HepG2 (cell line): ENCODE data around the gene SUV39H2. TPM values are rescaled to one million over a fixed set of nuclear protein-coding genes. Genes with fewer than 3 reads are reported as not detected.

Experiments used
- ARID4A ChIP-seq: sonication (generic); formaldehyde crosslinking; IDR thresholded peaks from 2 replicates; pipeline ENCODE4 v1.5.0; 2020; ENCODE audit warnings: mild to moderate bottlenecking, missing genetic modification reagents, borderline replicate concordance
- BCL6 ChIP-seq: IDR thresholded peaks from 2 replicates; pipeline ENCODE4 v1.6.1; 2016; ENCODE audit warnings: missing genetic modification reagents, missing compliant biosample characterization
- CBX5 ChIP-seq: sonication (generic); formaldehyde crosslinking; IDR thresholded peaks from 2 replicates; pipeline ENCODE4 v1.4.0; 2020; ENCODE audit warnings: missing genetic modification reagents, borderline replicate concordance
- CEBPB ChIP-seq: IDR thresholded peaks from 2 replicates; pipeline ENCODE4 v1.6.1; 2011; ENCODE audit warnings: low read depth, low read length, improper control_type of control experiment, borderline replicate concordance
- CHCHD3 ChIP-seq: sonication (generic); formaldehyde crosslinking; IDR thresholded peaks from 2 replicates; pipeline ENCODE4 v1.8.0; 2022; ENCODE audit warnings: mild to moderate bottlenecking, missing genetic modification reagents, moderate library complexity
- HNF4G ChIP-seq, 2 experiments: sonication (generic) in 1 of 2; formaldehyde crosslinking in 1 of 2; IDR thresholded peaks; 2 replicates each; pipeline versions ENCODE4 v1.4.0 to v1.6.1; 2011 to 2020; ENCODE audit warnings: borderline replicate concordance in 2 of 2, low read depth in 2 of 2, mild to moderate bottlenecking in 2 of 2, low read length in 1 of 2, missing genetic modification reagents in 1 of 2, moderate library complexity in 1 of 2
- KAT7 ChIP-seq: IDR thresholded peaks from 2 replicates; pipeline ENCODE4 v1.6.1; 2018; ENCODE audit warnings: borderline replicate concordance, missing compliant biosample characterization
- KDM4B ChIP-seq: sonication (generic); formaldehyde crosslinking; IDR thresholded peaks from 2 replicates; pipeline ENCODE4 v1.4.0; 2020; ENCODE audit warnings: missing genetic modification reagents
- KDM5B ChIP-seq: sonication (generic); formaldehyde crosslinking; IDR thresholded peaks from 2 replicates; pipeline ENCODE4 v1.4.0; 2020; ENCODE audit warnings: missing genetic modification reagents, mild to moderate bottlenecking, borderline replicate concordance
- MTA1 ChIP-seq: sonication (generic); formaldehyde crosslinking; IDR thresholded peaks from 2 replicates; pipeline ENCODE4 v1.4.0; 2020; ENCODE audit warnings: missing genetic modification reagents, mild to moderate bottlenecking, borderline replicate concordance
- NR2F1 ChIP-seq, 2 experiments: fragments of 450-650 bp in 1 of 2; formaldehyde crosslinking in 1 of 2; IDR thresholded peaks; 2 replicates each; pipeline versions ENCODE4 v1.5.0 to v1.6.1; 2016 to 2020; ENCODE audit warnings: mild to moderate bottlenecking in 1 of 2, missing compliant biosample characterization in 1 of 2, missing genetic modification reagents in 1 of 2, moderate library complexity in 1 of 2
- PHF21A ChIP-seq: sonication (generic); formaldehyde crosslinking; IDR thresholded peaks from 2 replicates; pipeline ENCODE4 v1.5.0; 2020; ENCODE audit warnings: mild to moderate bottlenecking, missing genetic modification reagents
- SRSF9 ChIP-seq: fragments of 200-400 bp; formaldehyde crosslinking; IDR thresholded peaks from 2 replicates; pipeline ENCODE4 v1.6.1; 2018; ENCODE audit warnings: borderline replicate concordance, mild to moderate bottlenecking, low read depth, low read length; ENCODE audit not compliant: insufficient read depth, poor library complexity, severe bottlenecking
- SSRP1 ChIP-seq: IDR thresholded peaks from 2 replicates; pipeline ENCODE4 v1.6.1; 2016; ENCODE audit warnings: control low read depth
- ZBTB8A ChIP-seq: sonication (generic); formaldehyde crosslinking; IDR thresholded peaks from 2 replicates; pipeline ENCODE4 v1.4.0; 2020; ENCODE audit warnings: mild to moderate bottlenecking, low read depth, missing genetic modification reagents, borderline replicate concordance
- ZNF180 ChIP-seq: sonication (generic); formaldehyde crosslinking; IDR thresholded peaks from 2 replicates; pipeline ENCODE4 v1.4.0; 2020; ENCODE audit warnings: low read depth, missing genetic modification reagents, borderline replicate concordance
- ZNF512B ChIP-seq: sonication (generic); formaldehyde crosslinking; IDR thresholded peaks from 2 replicates; pipeline ENCODE4 v1.5.1; 2020; ENCODE audit warnings: missing genetic modification reagents, mild to moderate bottlenecking, borderline replicate concordance
- ZNF839 ChIP-seq: sonication (generic); formaldehyde crosslinking; IDR thresholded peaks from 2 replicates; pipeline ENCODE4 v1.4.0; 2020; ENCODE audit warnings: missing genetic modification reagents, mild to moderate bottlenecking, borderline replicate concordance
- polyA plus RNA-seq, 8 experiments: library from polyadenylated mRNA; depleted of rRNA in 3 of 8; stranded (reverse) in 7 of 8; unstranded in 1 of 8; fragments of >200 nt; fragmentation: Illumina TruSeq in 4 of 8; extraction: Trizol in 4 of 8; gene quantifications; 2 replicates each; pipeline versions ENCODE4 v1.2.1 to v1.2.3, GENCODE V29; 2011 to 2016; ENCODE audit warnings: low read depth in 4 of 8, missing spikeins in 1 of 8, mixed read lengths in 1 of 8; ENCODE audit not compliant: insufficient read depth in 1 of 8
- total RNA-seq, 5 experiments: library from RNA; depleted of rRNA; stranded (reverse); fragments of >200 nt; fragmentation: Illumina TruSeq; extraction: Trizol; gene quantifications; 2 replicates each; pipeline ENCODE4 v1.2.3, GENCODE V29; 2016; ENCODE audit warnings: low read depth in 1 of 5
- TF ChIP-seq, protein P1 (sequence below): sonication (generic); formaldehyde crosslinking; IDR thresholded peaks from 2 replicates; pipeline ENCODE4 v1.8.1; 2022; ENCODE audit warnings: mild to moderate bottlenecking, missing genetic modification reagents

Gene SUV39H2
- total and polyA plus RNA-seq, 2 of the 13 experiments (the other 11 are each of a cell fraction or from before 2014, with no cell fraction given): 9.0 to 44.3 TPM

GRCh38 chr10:14878266-14879123 lies at the start of gene SUV39H2 (continued):
- no peak for TF ChIP-seq SRSF9
- no peak for TF ChIP-seq MTA1 (CRISPR knock-in tag)
- no peak for TF ChIP-seq ZNF180 (CRISPR knock-in tag)
- peak; percentile 92; the same call in 1 of the 2 replicates for TF ChIP-seq CHCHD3
- TF ChIP-seq ZBTB8A (CRISPR knock-in tag): no peak
- no peak; the same call in 1 of the 2 replicates for TF ChIP-seq CBX5 (CRISPR knock-in tag)
- no peak for TF ChIP-seq ZNF839 (CRISPR knock-in tag)
- TF ChIP-seq, protein P1, sequence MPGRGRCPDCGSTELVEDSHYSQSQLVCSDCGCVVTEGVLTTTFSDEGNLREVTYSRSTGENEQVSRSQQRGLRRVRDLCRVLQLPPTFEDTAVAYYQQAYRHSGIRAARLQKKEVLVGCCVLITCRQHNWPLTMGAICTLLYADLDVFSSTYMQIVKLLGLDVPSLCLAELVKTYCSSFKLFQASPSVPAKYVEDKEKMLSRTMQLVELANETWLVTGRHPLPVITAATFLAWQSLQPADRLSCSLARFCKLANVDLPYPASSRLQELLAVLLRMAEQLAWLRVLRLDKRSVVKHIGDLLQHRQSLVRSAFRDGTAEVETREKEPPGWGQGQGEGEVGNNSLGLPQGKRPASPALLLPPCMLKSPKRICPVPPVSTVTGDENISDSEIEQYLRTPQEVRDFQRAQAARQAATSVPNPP: peak; percentile 67; the same call in 1 of the 2 replicates
- TF ChIP-seq NR2F1 (CRISPR knock-in tag; IDR thresholded peaks at IDR 0.05): peak in 1 of 2 experiments; percentile 29; a peak in 1 of 4 replicates
- TF ChIP-seq CEBPB: no peak
- TF ChIP-seq KDM4B (CRISPR knock-in tag): peak; percentile 76; the same call in 1 of the 2 replicates
- TF ChIP-seq PHF21A (CRISPR knock-in tag): no peak
- peak; percentile 53; the same call in 1 of the 2 replicates for TF ChIP-seq BCL6 (CRISPR knock-in tag)
- peak; percentile 5; the same call in 1 of the 2 replicates for TF ChIP-seq HNF4G (IDR thresholded peaks at IDR 0.05; ENCODE audit: borderline replicate concordance, low read depth, low read length)
- TF ChIP-seq HNF4G (CRISPR knock-in tag; IDR thresholded peaks at IDR 0.05; ENCODE audit: borderline replicate concordance, low read depth): no peak
- TF ChIP-seq ZNF512B: no peak
- TF ChIP-seq KAT7 (CRISPR knock-in tag): no peak; the same call in 1 of the 2 replicates
- TF ChIP-seq SSRP1 (CRISPR knock-in tag): no peak
- TF ChIP-seq KDM5B: peak; percentile 78; the same call in 1 of the 2 replicates
- TF ChIP-seq ARID4A (CRISPR knock-in tag): peak; percentile 97
